ENCODE measurements around the gene YBX2.

The YBX2 gene

GRCh38 chr17:7322520-7323194 is 28.2 kb upstream of the YBX2 start:
- DNase-seq, result peak; percentile 17

- no peak for DNase-seq
These were observed 27.0 kb upstream of the YBX2 start for GRCh38 chr17:7321466-7321865.

- DNase-seq, result no peak
These were observed 23.9 kb upstream of the YBX2 start for GRCh38 chr17:7318121-7318860.

DNA sequence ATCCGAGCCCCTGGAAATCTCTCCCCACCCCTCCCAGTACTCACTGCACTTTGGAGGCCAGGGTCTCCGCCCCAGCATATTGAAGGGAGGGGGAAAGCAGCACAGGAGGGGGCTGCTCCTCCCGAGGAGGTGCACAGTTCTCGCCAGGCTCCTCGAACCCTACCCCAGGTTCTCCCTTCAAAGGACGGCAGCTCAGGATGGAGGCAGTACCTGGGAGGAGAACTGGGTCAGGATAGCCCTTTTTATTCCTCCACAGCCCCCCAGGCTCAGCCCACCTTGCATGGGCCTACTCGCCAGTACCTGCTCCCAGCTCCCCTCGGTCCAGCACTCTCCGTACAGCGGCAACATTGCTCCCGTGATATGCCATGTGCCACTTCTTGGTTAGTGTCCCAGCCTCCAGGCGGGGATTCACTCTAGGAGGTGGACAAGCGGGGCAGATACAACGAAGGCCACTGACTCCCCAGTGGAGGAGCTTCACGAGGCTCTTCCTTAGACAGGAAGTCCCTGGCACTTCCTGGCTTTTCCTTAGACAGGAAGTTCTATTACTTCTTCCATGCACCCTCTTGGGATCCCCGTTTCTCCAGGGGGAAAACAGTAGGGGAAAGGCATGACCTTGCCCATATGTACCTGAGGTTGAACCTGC is 22.8 kb upstream of the YBX2 start:
- no peak for DNase-seq

- DNase-seq, result peak; percentile 3
These were observed 21.3 kb upstream of the YBX2 start for GRCh38 chr17:7315570-7316235.

DNA sequence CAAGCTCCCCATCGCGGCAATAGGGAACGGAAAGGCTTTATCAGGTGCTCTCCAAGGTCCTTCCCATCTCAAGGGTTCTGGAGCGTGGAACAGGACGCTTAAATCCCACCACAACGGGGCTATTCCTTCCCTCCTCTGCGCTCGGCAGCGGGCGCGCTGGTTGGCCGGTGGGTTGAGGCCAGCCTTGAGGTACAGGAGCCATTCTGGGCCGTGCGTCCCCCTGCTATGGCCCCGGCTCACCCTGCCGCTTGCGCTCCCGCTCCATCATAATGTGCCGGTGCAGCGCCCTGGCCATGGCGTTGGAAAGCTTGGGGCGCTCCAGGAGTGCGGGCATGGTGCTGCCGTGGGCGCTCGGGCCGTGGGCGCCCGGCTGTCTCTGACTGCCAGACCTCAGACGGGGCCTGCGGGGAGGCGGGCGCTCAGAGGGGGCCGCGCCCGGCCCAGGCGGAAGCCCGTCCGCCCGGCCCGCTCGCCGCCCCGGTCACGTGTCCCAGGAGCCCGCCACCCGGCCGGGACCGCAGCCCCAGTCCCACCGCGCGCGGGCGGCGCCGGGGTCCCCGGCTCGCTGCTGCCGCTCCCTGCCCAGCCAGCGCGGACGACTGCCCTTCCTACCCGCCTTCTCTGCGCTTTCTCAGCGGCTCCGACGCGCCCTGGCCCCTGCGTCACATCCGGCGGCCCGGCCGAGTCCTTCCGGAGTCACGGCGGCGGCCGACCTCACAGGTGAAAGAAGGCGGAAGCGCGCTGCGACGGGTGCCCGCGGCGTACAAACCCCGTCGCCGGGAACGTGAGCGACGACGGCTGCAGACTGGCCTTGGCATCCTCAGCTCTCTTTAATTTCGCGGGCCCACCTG is 20.5 kb upstream of the YBX2 start, which contains the start of gene GPS2:
GPS2 (minus strand) TSS at position 642 of the 851 bp plus-strand sequence; CDS start at position 334, 308 bp downstream.
- peak; percentile 63 for DNase-seq

DNA sequence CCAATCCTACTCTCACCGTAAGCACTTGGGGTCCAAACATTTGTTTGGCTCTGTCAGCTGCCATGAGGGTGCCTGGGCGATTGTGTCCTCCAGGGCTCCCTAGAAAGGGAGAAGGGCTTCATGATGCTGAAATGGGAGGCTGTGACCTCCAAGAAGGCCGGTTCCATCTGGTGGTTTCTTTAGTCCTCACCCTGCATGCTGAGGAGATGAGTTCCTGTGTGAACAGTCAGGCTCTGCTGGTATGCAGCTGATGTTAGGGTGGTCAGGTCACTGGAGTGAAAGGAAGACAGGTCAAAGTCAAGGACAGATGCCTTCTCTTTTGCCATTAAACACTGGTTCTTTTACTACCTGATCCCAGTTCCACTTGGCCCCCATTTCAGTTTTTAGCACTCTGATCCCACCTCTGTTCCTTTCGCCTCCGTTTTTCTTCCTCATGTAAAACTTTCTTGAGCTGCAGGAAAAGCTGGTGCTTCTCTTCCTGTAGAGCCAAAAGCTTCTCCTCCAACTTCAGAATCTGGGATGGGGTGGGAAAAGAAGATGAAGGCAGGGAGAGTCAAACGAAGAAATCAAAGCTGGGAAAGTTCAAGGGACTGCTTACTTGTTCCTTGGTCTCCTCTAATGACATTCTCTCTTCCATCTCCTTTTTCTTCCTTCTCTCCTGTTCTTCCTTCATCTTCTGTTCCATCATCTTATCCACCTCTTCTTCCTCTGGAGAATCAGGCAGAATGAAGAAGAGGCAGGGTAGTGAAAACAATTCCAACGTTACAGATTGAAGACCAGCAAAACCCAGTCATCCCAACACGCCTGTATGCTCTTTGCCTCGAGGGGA is 19.7 kb upstream of the YBX2 start:
- DNase-seq, result no peak

GRCh38 chr17:7313088-7313889 is 18.9 kb upstream of the YBX2 start:
- DNase-seq, result no peak

DNA sequence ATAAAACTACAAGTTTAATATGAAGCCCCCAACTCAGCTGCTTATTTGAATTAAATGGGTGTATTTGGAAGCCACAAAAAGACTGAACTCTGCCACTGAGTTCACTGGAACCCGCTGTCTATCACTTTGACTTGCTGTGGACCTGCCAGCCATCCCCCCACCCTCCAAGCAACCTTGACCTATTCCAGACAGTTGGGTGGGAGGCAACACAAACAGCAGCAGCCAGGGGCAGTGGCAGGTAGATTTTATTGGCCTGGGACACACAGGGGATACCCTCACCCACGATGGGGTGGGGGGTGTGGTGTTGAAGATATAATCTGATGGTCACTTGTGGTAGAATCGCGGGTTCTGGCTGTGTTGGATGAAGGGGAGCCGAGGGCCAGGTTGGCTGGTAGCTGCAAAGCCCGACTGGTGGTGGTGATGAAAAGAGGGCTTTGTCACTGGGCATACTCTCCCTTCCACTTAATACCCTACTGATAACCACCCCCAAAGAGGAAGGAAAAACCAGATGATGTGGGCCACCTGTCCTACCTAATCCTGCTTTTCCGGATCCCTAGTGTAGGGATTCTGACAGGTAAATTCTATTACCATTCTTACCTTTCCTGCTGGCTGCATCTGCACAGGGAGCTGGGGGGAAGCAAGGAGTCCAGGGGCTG is 18.1 kb upstream of the YBX2 start:
- no peak for DNase-seq

DNA sequence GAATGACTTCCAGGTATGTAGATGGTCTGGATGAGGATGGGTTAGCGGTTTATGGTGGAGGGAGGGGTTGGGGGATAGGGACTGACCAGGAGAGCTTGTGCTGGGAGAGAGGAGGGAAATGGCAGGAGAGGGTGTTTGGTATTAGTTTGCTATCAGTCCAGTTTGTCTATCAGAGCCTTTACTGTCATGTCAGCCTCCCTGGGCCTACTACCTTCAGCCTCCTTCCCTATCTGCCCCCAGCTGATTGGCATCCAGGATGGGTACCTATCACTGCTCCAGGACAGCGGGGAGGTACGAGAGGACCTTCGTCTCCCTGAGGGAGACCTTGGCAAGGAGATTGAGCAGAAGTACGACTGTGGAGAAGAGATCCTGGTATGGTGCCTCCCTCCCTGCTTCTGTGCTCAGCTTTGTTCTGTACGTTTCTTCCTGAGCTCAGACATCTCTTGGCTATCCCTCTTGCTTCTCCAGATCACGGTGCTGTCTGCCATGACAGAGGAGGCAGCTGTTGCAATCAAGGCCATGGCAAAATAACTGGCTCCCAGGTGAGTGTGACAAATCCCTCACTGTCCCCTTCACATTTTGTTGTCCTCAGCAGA is 16.8 kb upstream of the YBX2 start:
- no peak for DNase-seq

DNA sequence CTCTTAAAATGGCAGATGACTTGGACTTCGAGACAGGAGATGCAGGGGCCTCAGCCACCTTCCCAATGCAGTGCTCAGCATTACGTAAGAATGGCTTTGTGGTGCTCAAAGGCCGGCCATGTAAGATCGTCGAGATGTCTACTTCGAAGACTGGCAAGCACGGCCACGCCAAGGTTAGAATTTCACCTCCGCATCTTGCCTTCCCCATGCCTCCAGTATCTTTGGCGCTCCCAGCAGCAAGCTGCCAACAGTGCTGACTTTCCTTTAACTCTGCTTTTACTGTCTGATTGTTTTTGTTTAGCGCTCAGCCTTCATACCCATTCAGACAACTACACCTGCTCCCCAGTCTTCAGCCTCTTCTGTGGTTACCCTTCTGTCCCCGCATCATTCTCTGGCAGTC is 15.2 kb upstream of the YBX2 start:
- DNase-seq, result no peak

GRCh38 chr17:7308625-7309433 is 14.4 kb upstream of the YBX2 start:
- DNase-seq, result peak; percentile 68

GRCh38 chr17:7307686-7308624 is 13.5 kb upstream of the YBX2 start:
- DNase-seq, result no peak

- DNase-seq, result peak; percentile 97
These were observed 12.7 kb upstream of the YBX2 start, which contains the start of gene EIF5A for GRCh38 chr17:7306911-7307685. Gene EIF5A, plus strand, starts transcription at chr17:7307628. Its CDS starts 2,008 bp downstream, at chr17:7309636.

- no peak for DNase-seq
These were observed 9.7 kb upstream of the YBX2 start for GRCh38 chr17:7304179-7304578.

- DNase-seq, result peak; percentile 39
These were observed 1.9 kb upstream of the YBX2 start for GRCh38 chr17:7296189-7296861.
